CD4-positive, alpha-beta T cell (primary cell): ENCODE results near the gene LRRC1. TPM values are rescaled to one million over a fixed set of nuclear protein-coding genes. Genes with fewer than 3 reads are reported as not detected.

Experiments used
- ATAC-seq: fragments of 200-7000 bp; cut with Tn5 transposase; one replicate; pipeline ENCODE4 v1.10.0; 2022; ENCODE audit warnings: mild to moderate bottlenecking; ENCODE audit not compliant: poor library complexity
- CTCF ChIA-PET: fragments of 350-600 bp; sonication (Branson Sonifier 250); formaldehyde crosslinking; loops from one replicate; lab custom pipeline; 2021; ENCODE audit warnings: antibody characterized with exemption, inconsistent platforms; lab: Charles Lee
- POLR2A ChIA-PET: fragments of 350-600 bp; sonication (Branson Sonifier 250); formaldehyde crosslinking; loops from one replicate; lab custom pipeline; 2021; ENCODE audit warnings: antibody characterized with exemption, inconsistent platforms; lab: Charles Lee
- DNase-seq, 14 experiments: peaks; one replicate each; pipeline ENCODE4 v3.0.0-alpha.2; 2013 to 2020; ENCODE audit warnings: mixed read lengths in 2 of 14
- H3K27ac ChIP-seq, 2 donors: one replicate each; pipeline versions ENCODE4 v1.5.1 to v1.7.0; 2013; ENCODE audit warnings: low read length in 2 of 2, low read depth in 1 of 2, mild to moderate bottlenecking in 1 of 2
- H3K27me3 ChIP-seq, 2 experiments: 1 replicate in 1 of 2; 2 replicates in 1 of 2; pipeline versions ENCODE4 v1.6.1 to v1.7.0; 2013; ENCODE audit warnings: low read length in 2 of 2, control low read depth in 1 of 2, mild to moderate bottlenecking in 1 of 2, moderate library complexity in 1 of 2; ENCODE audit not compliant: insufficient read depth in 2 of 2, control insufficient read depth in 1 of 2
- H3K36me3 ChIP-seq: one replicate; pipeline ENCODE4 v1.6.1; 2013; ENCODE audit warnings: low read length, control low read depth; ENCODE audit not compliant: insufficient read depth
- H3K4me1 ChIP-seq: one replicate; pipeline ENCODE4 v1.6.1; 2013; ENCODE audit warnings: low read length, control low read depth; ENCODE audit not compliant: insufficient read depth
- H3K4me3 ChIP-seq: one replicate; pipeline ENCODE4 v1.5.1; 2013; ENCODE audit warnings: mild to moderate bottlenecking, low read length, moderate library complexity
- H3K9me3 ChIP-seq, 2 experiments: 1 replicate in 1 of 2; 2 replicates in 1 of 2; pipeline versions ENCODE4 v1.6.1 to v1.7.0; 2013; ENCODE audit warnings: low read length in 2 of 2, mild to moderate bottlenecking in 2 of 2, control low read depth in 1 of 2, moderate library complexity in 1 of 2; ENCODE audit not compliant: control insufficient read depth in 1 of 2, insufficient read depth in 1 of 2
- H3K27ac Mint-ChIP-seq: one replicate; pipeline ENCODE4 v1.8.0; 2020; ENCODE audit warnings: mixed read lengths
- H3K27me3 Mint-ChIP-seq: one replicate; pipeline ENCODE4 v1.8.0; 2021; ENCODE audit warnings: mixed read lengths
- H3K36me3 Mint-ChIP-seq: one replicate; pipeline ENCODE4 v1.8.0; 2021; ENCODE audit warnings: low read depth, mixed read lengths
- H3K4me1 Mint-ChIP-seq: one replicate; pipeline ENCODE4 v1.8.0; 2021; ENCODE audit warnings: low read depth, mixed read lengths
- H3K4me3 Mint-ChIP-seq: one replicate; pipeline ENCODE4 v1.8.0; 2020; ENCODE audit warnings: mild to moderate bottlenecking, mixed read lengths
- H3K9me3 Mint-ChIP-seq: one replicate; pipeline ENCODE4 v1.8.0; 2020; ENCODE audit warnings: mixed read lengths
- intact Hi-C, 2 experiments: fragments of 100-400 bp; cut with DNase I in 1 of 2; cut with micrococcal nuclease in 1 of 2; formaldehyde crosslinking; loops; one replicate each; pipeline versions ENCODE4 v1.15.1 to v1.9.0; 2023 to 2025; cut with DNase I, micrococcal nuclease
- total RNA-seq, 174 experiments: library from RNA in 2 of 174; stranded (reverse) in 2 of 174; gene quantifications; one replicate each; pipeline ENCODE4 v1.2.3 and lab custom pipeline; 2021 to 2026
- TF ChIP-seq, protein P1 (sequence below): fragments of 200-600 bp; IDR thresholded peaks from one replicate; pipeline ENCODE4 v1.8.0; 2022; ENCODE audit warnings: antibody characterized with exemption, mild to moderate bottlenecking

LRRC1 gene
- total RNA-seq, 2 experiments from 2014 or later, result 0.78 to 1.1 TPM

DNA sequence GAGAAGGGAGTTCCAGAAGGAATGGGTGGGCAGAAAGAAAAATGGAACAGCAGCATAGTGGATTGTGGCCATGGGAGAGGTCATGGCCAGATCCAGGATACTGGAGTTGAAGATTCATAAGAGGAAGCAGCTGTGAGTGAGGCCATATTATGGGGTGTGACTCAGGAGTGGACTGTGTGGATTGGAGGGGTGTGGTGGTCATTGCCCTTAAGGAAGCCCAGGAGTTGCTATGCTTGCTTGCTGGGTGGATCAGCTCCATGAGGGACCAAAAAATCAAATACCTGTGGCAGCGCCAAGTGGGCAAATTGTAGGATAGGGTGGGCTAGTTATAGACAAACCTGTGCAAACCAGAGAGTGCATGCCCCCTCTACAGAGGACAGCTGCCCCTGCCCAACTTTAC is 18.3 kb downstream of the LRRC1 start:
- ATAC-seq, result no peak
- Mint-ChIP-seq H3K36me3 (no peaks in the 10 kb centered on the region), H3K27me3 (no peaks in the 10 kb centered on the region), H3K27ac (no peak overlapping the region), H3K4me1 (no peaks in the 10 kb centered on the region), H3K4me3 (no peak overlapping the region), H3K9me3 (no peaks in the 10 kb centered on the region)
- H3K4me1 ChIP-seq, result no peaks in the 10 kb centered on the region
- no peaks in the 10 kb centered on the region for H3K36me3 ChIP-seq
- no peak overlapping the region for H3K27ac ChIP-seq
- no peak for DNase-seq
- no peaks in the 10 kb centered on the region for H3K27me3 ChIP-seq
- CTCF ChIA-PET, result interaction anchor here (0.7 kb wide), 1 partner anchor 160 kb away, joined by 3 read pairs; no protein-coding TSS in a partner anchor
- intact Hi-C loops, result no loop called here
- TF ChIP-seq, protein P1, sequence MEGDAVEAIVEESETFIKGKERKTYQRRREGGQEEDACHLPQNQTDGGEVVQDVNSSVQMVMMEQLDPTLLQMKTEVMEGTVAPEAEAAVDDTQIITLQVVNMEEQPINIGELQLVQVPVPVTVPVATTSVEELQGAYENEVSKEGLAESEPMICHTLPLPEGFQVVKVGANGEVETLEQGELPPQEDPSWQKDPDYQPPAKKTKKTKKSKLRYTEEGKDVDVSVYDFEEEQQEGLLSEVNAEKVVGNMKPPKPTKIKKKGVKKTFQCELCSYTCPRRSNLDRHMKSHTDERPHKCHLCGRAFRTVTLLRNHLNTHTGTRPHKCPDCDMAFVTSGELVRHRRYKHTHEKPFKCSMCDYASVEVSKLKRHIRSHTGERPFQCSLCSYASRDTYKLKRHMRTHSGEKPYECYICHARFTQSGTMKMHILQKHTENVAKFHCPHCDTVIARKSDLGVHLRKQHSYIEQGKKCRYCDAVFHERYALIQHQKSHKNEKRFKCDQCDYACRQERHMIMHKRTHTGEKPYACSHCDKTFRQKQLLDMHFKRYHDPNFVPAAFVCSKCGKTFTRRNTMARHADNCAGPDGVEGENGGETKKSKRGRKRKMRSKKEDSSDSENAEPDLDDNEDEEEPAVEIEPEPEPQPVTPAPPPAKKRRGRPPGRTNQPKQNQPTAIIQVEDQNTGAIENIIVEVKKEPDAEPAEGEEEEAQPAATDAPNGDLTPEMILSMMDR, result no peak
- H3K4me3 ChIP-seq, result no peak overlapping the region
- no peaks in the 10 kb centered on the region for H3K9me3 ChIP-seq
- POLR2A ChIA-PET, result interaction anchor here (0.9 kb wide), 1 partner anchor 12 kb away, joined by 3 read pairs; no protein-coding TSS in a partner anchor

- no peak for ATAC-seq
- no peaks in the 10 kb centered on the region for H3K4me1 Mint-ChIP-seq
- no peak overlapping the region for H3K27ac ChIP-seq
- no peaks in the 10 kb centered on the region for H3K9me3 ChIP-seq
- H3K27me3 ChIP-seq, result no peaks in the 10 kb centered on the region
- no peak for DNase-seq
- no peaks in the 10 kb centered on the region for H3K27me3 Mint-ChIP-seq
- ChIA-PET POLR2A (no interaction called here), CTCF (interaction anchor here (0.7 kb wide), 1 partner anchor 160 kb away, joined by 3 read pairs; no protein-coding TSS in a partner anchor)
- no peak overlapping the region for H3K27ac Mint-ChIP-seq
- H3K36me3 ChIP-seq, result no peaks in the 10 kb centered on the region
- TF ChIP-seq, protein P1, result no peak
- no peaks in the 10 kb centered on the region for H3K36me3 Mint-ChIP-seq
- intact Hi-C loops, result no loop called here
- H3K4me3 Mint-ChIP-seq, result no peak overlapping the region
- H3K4me1 ChIP-seq, result no peaks in the 10 kb centered on the region
- no peak overlapping the region for H3K4me3 ChIP-seq
- H3K9me3 Mint-ChIP-seq, result no peaks in the 10 kb centered on the region
These were observed 19.0 kb downstream of the LRRC1 start for GRCh38 chr6:53813801-53814200.

DNA sequence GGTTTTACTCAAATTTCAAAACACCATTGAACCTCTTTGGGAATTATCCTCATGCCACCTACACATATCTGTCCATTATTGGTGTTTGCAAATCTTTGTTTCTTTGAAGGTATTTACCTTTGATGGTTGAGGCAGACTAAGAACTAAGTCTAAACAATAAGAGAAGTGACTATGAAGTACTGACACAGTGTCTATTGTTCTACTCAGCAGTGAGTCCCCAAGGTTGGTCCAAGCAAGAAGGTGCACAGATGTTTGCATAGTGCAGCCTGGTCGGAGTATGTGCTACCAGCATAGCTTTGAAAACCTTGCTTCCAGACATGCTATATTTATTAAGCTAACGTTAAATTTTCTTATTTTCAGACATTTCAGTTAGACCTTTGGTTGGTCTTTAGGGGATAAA is 19.5 kb downstream of the LRRC1 start:
- Mint-ChIP-seq H3K36me3 (no peaks in the 10 kb centered on the region), H3K4me3 (no peak overlapping the region), H3K9me3 (no peaks in the 10 kb centered on the region), H3K27ac (no peak overlapping the region), H3K4me1 (no peaks in the 10 kb centered on the region), H3K27me3 (no peaks in the 10 kb centered on the region)
- Histone ChIP-seq H3K4me1 (no peaks in the 10 kb centered on the region), H3K9me3 (no peaks in the 10 kb centered on the region), H3K36me3 (no peaks in the 10 kb centered on the region), H3K27me3 (no peaks in the 10 kb centered on the region), H3K27ac (no peak overlapping the region), H3K4me3 (no peak overlapping the region)
- TF ChIP-seq, protein P1, result no peak
- no peak for DNase-seq
- intact Hi-C loops, result no loop called here
- no peak for ATAC-seq
- ChIA-PET POLR2A (no interaction called here), CTCF (no interaction called here)
